NCI-H2107 treated with DMSO at 0.1 percent for 48 hours (cell line): ENCODE results near the gene TYW1.
"Not testable (repeated sequence)": the region's sequence is repeated elsewhere in the genome, so short reads cannot be mapped to it uniquely, and the experiment has no call there.

Experiments
- DNase-seq: peaks from one replicate; lab custom pipeline; 2025; ENCODE audit not compliant: unreplicated experiment; lab: John Stamatoyannopoulos, UW

Gene TYW1

GRCh38 chr7:66994051-66994450 lies 2.6 kb upstream of the TYW1 start:
- DNase-seq, result not testable (repeated sequence)

- DNase-seq, result peak; percentile 38
These were observed 2.0 kb upstream of the TYW1 start for GRCh38 chr7:66994691-66995049.

- DNase-seq, result peak; percentile 98
These were observed 1.4 kb upstream of the TYW1 start, which contains the start of gene SBDS for GRCh38 chr7:66995050-66995776. SBDS (minus strand) TSS chr7:66995586; CDS start chr7:66995417, 169 bp downstream.

- DNase-seq, result peak; percentile 15
These were observed 4.1 kb downstream of the TYW1 start for GRCh38 chr7:67000601-67001258.

GRCh38 chr7:67004145-67004544 lies 7.5 kb downstream of the TYW1 start:
- DNase-seq, result not testable (repeated sequence)

- DNase-seq, result no peak
These were observed 10.3 kb downstream of the TYW1 start for GRCh38 chr7:67006965-67007364.

- no peak for DNase-seq
These were observed 11.6 kb downstream of the TYW1 start for GRCh38 chr7:67008260-67008659.

GRCh38 chr7:67009677-67010076 lies 13.0 kb downstream of the TYW1 start:
- DNase-seq, result not testable (repeated sequence)

GRCh38 chr7:67014076-67014622 lies 17.5 kb downstream of the TYW1 start:
- not testable (repeated sequence) for DNase-seq

- not testable (repeated sequence) for DNase-seq
These were observed 21.3 kb downstream of the TYW1 start for GRCh38 chr7:67017971-67018370.

- no peak for DNase-seq
These were observed 22.3 kb downstream of the TYW1 start for GRCh38 chr7:67018940-67019339.

GRCh38 chr7:67019562-67020390 lies 23.1 kb downstream of the TYW1 start:
- DNase-seq, result no peak

GRCh38 chr7:67021260-67021659 lies 24.6 kb downstream of the TYW1 start:
- no peak for DNase-seq

- DNase-seq, result no peak
These were observed 25.9 kb downstream of the TYW1 start for GRCh38 chr7:67022511-67022910.

GRCh38 chr7:67025459-67025858 lies 28.8 kb downstream of the TYW1 start:
- not testable (repeated sequence) for DNase-seq

GRCh38 chr7:67031685-67032084 lies 35.1 kb downstream of the TYW1 start:
- not testable (repeated sequence) for DNase-seq

- no peak for DNase-seq
These were observed 36.6 kb downstream of the TYW1 start for GRCh38 chr7:67033251-67033650.

GRCh38 chr7:67036432-67037395 lies 40.1 kb downstream of the TYW1 start:
- peak; percentile 33 for DNase-seq

GRCh38 chr7:67040832-67041231 lies 44.2 kb downstream of the TYW1 start:
- DNase-seq, result not testable (repeated sequence)
